Right atrium auricular region (tissue), 2 donors: ENCODE data around the gene WWP2. TPM values are rescaled to one million over a fixed set of nuclear protein-coding genes. Genes with fewer than 3 reads are reported as not detected.
A peak's percentile ranks its signal among the peaks of the same experiment; 100 is the strongest.

ENCODE experiments used
- DNase-seq: peaks from one replicate; pipeline ENCODE4 v3.0.0-alpha.2; 2019; ENCODE audit warnings: low spot score
- H3K27ac ChIP-seq, 2 donors: fragments of 200-600 bp; sonication (generic); 1 replicate in 1 of 2; 2 replicates in 1 of 2; pipeline ENCODE4 v1.5.1; 2016 to 2019
- H3K27me3 ChIP-seq, 2 donors: fragments of 200-600 bp; sonication (generic); one replicate each; pipeline versions ENCODE4 v1.5.1 to v1.6.0; 2017 to 2019
- H3K36me3 ChIP-seq: fragments of 200-600 bp; sonication (generic); one replicate; pipeline ENCODE4 v1.5.1; 2016
- H3K4me1 ChIP-seq, 2 donors: fragments of 200-600 bp; sonication (generic); one replicate each; pipeline versions ENCODE4 v1.5.1 to v1.6.0; 2017 to 2019
- H3K4me3 ChIP-seq, 2 donors: fragments of 200-600 bp; sonication (generic); 1 replicate in 1 of 2; 2 replicates in 1 of 2; pipeline ENCODE4 v1.5.1; 2017 to 2019; ENCODE audit warnings: mild to moderate bottlenecking in 1 of 2, moderate library complexity in 1 of 2
- H3K9me3 ChIP-seq, 2 donors: fragments of 200-600 bp; sonication (generic); one replicate each; pipeline ENCODE4 v1.5.1; 2019
- CTCF ChIP-seq, 2 donors: fragments of 200-600 bp; sonication (generic); IDR thresholded peaks; one replicate each; pipeline ENCODE4 v1.5.1; 2019; ENCODE audit warnings: antibody characterized with exemption in 2 of 2
- total RNA-seq, 2 donors: library from RNA; depleted of rRNA; stranded (reverse); fragments of >200 nt; gene quantifications; one replicate each; pipeline ENCODE4 v1.1.0, GENCODE V29; 2016

The WWP2 gene
- total RNA-seq, 2 donors from 2014 or later, result 16.1 to 21.2 TPM

GRCh38 chr16:69909760-69910159 lies 147.6 kb downstream of the WWP2 start:
- H3K4me1 ChIP-seq, result no peaks in the 10 kb centered on the region
- TF ChIP-seq CTCF (IDR thresholded peaks at IDR 0.05), result no peak
- H3K36me3 ChIP-seq, result peaks cover 9% of the 10 kb centered on the region
- no peaks in the 10 kb centered on the region for H3K9me3 ChIP-seq
- DNase-seq, result no peak
- H3K27ac ChIP-seq, result no peak overlapping the region
- no peak overlapping the region for H3K4me3 ChIP-seq
- H3K27me3 ChIP-seq, result no peaks in the 10 kb centered on the region

GRCh38 chr16:69910964-69911363 lies 148.8 kb downstream of the WWP2 start:
- peaks cover 9% of the 10 kb centered on the region for H3K36me3 ChIP-seq
- TF ChIP-seq CTCF (IDR thresholded peaks at IDR 0.05), result no peak

GRCh38 chr16:69916462-69916861 lies 154.3 kb downstream of the WWP2 start:
- H3K4me1 ChIP-seq, result peaks cover 0 to 10% of the 10 kb centered on the region in 2 donors
- no peak overlapping the region for H3K27ac ChIP-seq
- no peaks in the 10 kb centered on the region for H3K36me3 ChIP-seq

More at GRCh38 chr16:69910964-69911363, 148.8 kb downstream of the WWP2 start:
- Histone ChIP-seq H3K9me3 (no peaks in the 10 kb centered on the region), H3K27me3 (no peaks in the 10 kb centered on the region), H3K4me3 (no peak overlapping the region), H3K27ac (no peak overlapping the region), H3K4me1 (no peaks in the 10 kb centered on the region)
- DNase-seq, result no peak

GRCh38 chr16:69917311-69917710 lies 155.2 kb downstream of the WWP2 start:
- Histone ChIP-seq H3K9me3 (no peaks in the 10 kb centered on the region), H3K4me1 (peaks cover 0 to 11% of the 10 kb centered on the region in 2 donors)
- DNase-seq, result no peak

More at GRCh38 chr16:69916462-69916861, 154.3 kb downstream of the WWP2 start:
- Histone ChIP-seq H3K4me3 (no peak overlapping the region), H3K27me3 (no peaks in the 10 kb centered on the region), H3K9me3 (no peaks in the 10 kb centered on the region)
- TF ChIP-seq CTCF (IDR thresholded peaks at IDR 0.05), result no peak
- DNase-seq, result no peak

GRCh38 chr16:69917739-69918138 lies 155.6 kb downstream of the WWP2 start:
- H3K4me3 ChIP-seq, result no peak overlapping the region

More at GRCh38 chr16:69917311-69917710, 155.2 kb downstream of the WWP2 start:
- Histone ChIP-seq H3K36me3 (no peaks in the 10 kb centered on the region), H3K4me3 (no peak overlapping the region), H3K27ac (peak overlapping the region; percentile 46 to 70), H3K27me3 (no peaks in the 10 kb centered on the region)
- no peak for TF ChIP-seq CTCF (IDR thresholded peaks at IDR 0.05)

More at GRCh38 chr16:69917739-69918138, 155.6 kb downstream of the WWP2 start:
- H3K36me3 ChIP-seq, result no peaks in the 10 kb centered on the region
- DNase-seq, result peak; percentile 82
- no peaks in the 10 kb centered on the region for H3K9me3 ChIP-seq
- no peak for TF ChIP-seq CTCF (IDR thresholded peaks at IDR 0.05)
- peaks cover 0 to 11% of the 10 kb centered on the region in 2 donors for H3K4me1 ChIP-seq
- H3K27ac ChIP-seq, result peak overlapping the region; percentile 46 to 70
- no peaks in the 10 kb centered on the region for H3K27me3 ChIP-seq
